GM23338 (cell line): Measurements from ENCODE around the gene ELAVL3. TPM values are rescaled to one million over a fixed set of nuclear protein-coding genes. Genes with fewer than 3 reads are reported as not detected.
A peak's percentile ranks its signal among the peaks of the same experiment; 100 is the strongest.

Source experiments
- ATAC-seq: fragments of 200-7000 bp; cut with Tn5 transposase; 3 replicates; pipeline ENCODE4 v1.9.1; 2020
- DNase-seq: peaks from one replicate; pipeline ENCODE4 v3.0.0-alpha.2; 2015; ENCODE audit warnings: low spot score
- H2AFZ ChIP-seq: fragments of 200-600 bp; sonication (generic); 2 replicates; pipeline ENCODE4 v1.8.0; 2016; ENCODE audit warnings: antibody characterized with exemption, mild to moderate bottlenecking, moderate library complexity
- H3F3A ChIP-seq: fragments of 200-600 bp; sonication (generic); replicated peaks from 2 replicates; pipeline ENCODE4 v1.8.0; 2017; ENCODE audit warnings: antibody characterized with exemption, mixed run types, low read depth
- H3K27ac ChIP-seq: fragments of 200-600 bp; sonication (generic); 2 replicates; pipeline ENCODE4 v1.6.1; 2016; ENCODE audit warnings: low read depth
- H3K27me3 ChIP-seq: fragments of 200-600 bp; sonication (generic); 2 replicates; pipeline ENCODE4 v1.8.0; 2016; ENCODE audit warnings: mild to moderate bottlenecking, mixed run types, moderate library complexity; ENCODE audit not compliant: insufficient read depth
- H3K36me3 ChIP-seq: fragments of 200-600 bp; sonication (generic); 2 replicates; pipeline ENCODE4 v1.8.0; 2016; ENCODE audit warnings: mild to moderate bottlenecking; ENCODE audit not compliant: insufficient read depth
- H3K4me1 ChIP-seq: fragments of 200-600 bp; sonication (generic); 2 replicates; pipeline ENCODE4 v1.8.0; 2016; ENCODE audit warnings: mild to moderate bottlenecking, moderate library complexity; ENCODE audit not compliant: insufficient read depth
- H3K4me2 ChIP-seq: fragments of 200-600 bp; sonication (generic); 2 replicates; pipeline ENCODE4 v1.7.1; 2017; ENCODE audit warnings: mixed run types
- H3K4me3 ChIP-seq: fragments of 200-600 bp; sonication (generic); 2 replicates; pipeline ENCODE4 v1.6.1; 2016; ENCODE audit warnings: mixed run types
- H3K79me2 ChIP-seq: fragments of 200-600 bp; sonication (generic); replicated peaks from 2 replicates; pipeline ENCODE4 v1.8.0; 2017; ENCODE audit warnings: mild to moderate bottlenecking; ENCODE audit not compliant: insufficient read depth
- H3K9me2 ChIP-seq: fragments of 200-600 bp; sonication (generic); 2 replicates; pipeline ENCODE4 v1.8.0; 2017; ENCODE audit not compliant: insufficient read depth
- H4K20me1 ChIP-seq: fragments of 200-600 bp; sonication (generic); replicated peaks from 2 replicates; pipeline ENCODE4 v1.8.0; 2017; ENCODE audit warnings: mild to moderate bottlenecking; ENCODE audit not compliant: insufficient read depth
- H3K27ac Mint-ChIP-seq: 2 replicates; pipeline ENCODE4 v1.8.0; 2020; ENCODE audit warnings: inconsistent platforms, mild to moderate bottlenecking, moderate library complexity, mixed read lengths
- H3K27me3 Mint-ChIP-seq: 3 replicates; pipeline ENCODE4 v1.8.0; 2022; ENCODE audit warnings: low read depth, mild to moderate bottlenecking, moderate library complexity, mixed read lengths, inconsistent platforms; ENCODE audit not compliant: insufficient read depth, poor library complexity
- H3K36me3 Mint-ChIP-seq: 3 replicates; pipeline ENCODE4 v1.8.0; 2021; ENCODE audit warnings: low read depth, mild to moderate bottlenecking, inconsistent platforms, moderate library complexity, mixed read lengths
- H3K4me1 Mint-ChIP-seq: 3 replicates; pipeline ENCODE4 v1.8.0; 2020; ENCODE audit warnings: mild to moderate bottlenecking, inconsistent platforms, mixed read lengths
- H3K4me3 Mint-ChIP-seq: 3 replicates; pipeline ENCODE4 v1.8.0; 2021; ENCODE audit warnings: moderate library complexity, mild to moderate bottlenecking, inconsistent platforms, mixed read lengths
- H3K9me3 Mint-ChIP-seq: 3 replicates; pipeline ENCODE4 v1.8.0; 2020; ENCODE audit warnings: moderate library complexity, mild to moderate bottlenecking, inconsistent platforms, mixed read lengths
- CREB1 ChIP-seq: fragments of 250-450 bp; sonication (Bioruptor Pico); IDR thresholded peaks from 2 replicates; pipeline ENCODE4 v1.5.0; 2020; ENCODE audit warnings: low read depth, mild to moderate bottlenecking, moderate library complexity
- EZH2 ChIP-seq: fragments of 200-600 bp; sonication (generic); IDR thresholded peaks from one replicate; pipeline ENCODE4 v1.8.0; 2017; ENCODE audit warnings: antibody characterized with exemption, mild to moderate bottlenecking, low read depth; ENCODE audit not compliant: unreplicated experiment
- POLR2AphosphoS5 ChIP-seq: IDR thresholded peaks from 2 replicates; pipeline ENCODE4 v1.6.1; 2016; ENCODE audit warnings: antibody characterized with exemption, low read depth
- ZNF114 ChIP-seq: fragments of 250-450 bp; sonication (Bioruptor Pico); IDR thresholded peaks from 2 replicates; pipeline ENCODE4 v1.5.0; 2020; ENCODE audit warnings: mild to moderate bottlenecking, moderate library complexity
- polyA plus RNA-seq: library from polyadenylated mRNA; unstranded; fragments of >200 nt; fragmentation: Nextera tagmentation; extraction: Ambion mirVana; gene quantifications from 2 replicates; pipeline ENCODE4 v1.2.1, GENCODE V29; 2016
- total RNA-seq: library from RNA; depleted of rRNA; stranded (reverse); fragments of >200 nt; shearing (Covaris generic); gene quantifications from 2 replicates; pipeline ENCODE4 v1.2.3, GENCODE V29; 2014
- TF ChIP-seq, protein P1 (sequence below): fragments of 250-450 bp; sonication (Bioruptor Pico); IDR thresholded peaks from 2 replicates; pipeline ENCODE4 v1.5.0; 2020; ENCODE audit warnings: mild to moderate bottlenecking, moderate library complexity
- TF ChIP-seq, protein P2 (sequence below): IDR thresholded peaks from one replicate; pipeline ENCODE4 v1.6.1; 2018; ENCODE audit warnings: antibody characterized with exemption; ENCODE audit not compliant: unreplicated experiment
- TF ChIP-seq, protein P3 (sequence below), 2 experiments: fragments of 200-600 bp in 1 of 2; sonication (generic) in 1 of 2; conservative IDR thresholded peaks; 2 replicates each; pipeline versions ENCODE4 v1.5.1 to v1.6.1; 2016 to 2017; ENCODE audit warnings: antibody characterized with exemption in 2 of 2, low read depth in 2 of 2, mild to moderate bottlenecking in 2 of 2, moderate library complexity in 1 of 2

Gene ELAVL3
- total and polyA plus RNA-seq, 2 experiments from 2014 or later, result 0.45 to 1.2 TPM

DNA sequence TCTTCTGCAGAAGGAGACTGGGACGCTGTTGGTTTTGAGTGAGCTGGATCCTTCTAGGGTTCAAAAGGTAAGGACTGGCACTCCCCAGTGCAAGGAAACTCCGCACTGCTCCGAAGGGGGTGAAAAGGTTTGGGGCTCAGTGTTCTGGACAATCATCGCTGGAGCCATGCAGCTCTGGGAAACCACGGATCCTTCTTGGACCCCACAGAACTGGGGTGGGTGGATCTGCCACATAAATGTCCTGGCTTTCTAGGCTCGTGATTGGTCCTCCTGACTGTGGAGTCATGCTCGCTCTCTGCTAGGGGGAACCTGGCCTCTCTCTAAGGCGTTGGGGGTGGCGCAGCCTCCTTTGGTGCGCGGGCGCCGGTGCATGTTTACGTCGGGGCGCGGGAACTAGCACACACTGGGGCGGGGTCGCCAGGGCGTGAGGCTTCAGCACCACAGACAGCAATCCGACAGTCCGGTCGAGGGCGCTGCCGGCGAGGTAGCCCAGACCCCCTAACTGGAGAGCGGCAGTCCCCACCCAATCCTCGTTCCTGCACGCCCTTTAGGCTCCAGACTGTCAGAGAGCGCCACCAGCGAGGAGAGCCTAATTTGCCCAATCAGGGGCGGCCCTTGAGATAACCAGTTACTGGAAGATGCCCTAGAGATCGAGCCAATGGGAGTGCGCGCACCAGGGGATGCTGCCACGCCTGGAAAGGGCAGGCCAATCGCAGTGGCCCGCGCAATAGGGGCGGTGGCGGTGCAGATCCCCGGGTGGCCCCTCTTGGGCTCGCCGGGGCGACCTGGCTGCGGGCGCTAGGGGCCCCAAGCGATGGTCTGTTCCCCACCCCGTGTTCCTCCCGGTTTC is 913 bp upstream of the ELAVL3 start:
- H3K27me3 ChIP-seq, result peaks cover 34% of the 10 kb centered on the region
- H3K4me3 Mint-ChIP-seq, result peak overlapping the region; percentile 64
- peak overlapping the region; percentile 74 for H2AFZ ChIP-seq
- H3K27ac ChIP-seq, result no peak overlapping the region
- no peaks in the 10 kb centered on the region for H3K79me2 ChIP-seq
- H3K27ac Mint-ChIP-seq, result no peak overlapping the region
- TF ChIP-seq, protein P1, sequence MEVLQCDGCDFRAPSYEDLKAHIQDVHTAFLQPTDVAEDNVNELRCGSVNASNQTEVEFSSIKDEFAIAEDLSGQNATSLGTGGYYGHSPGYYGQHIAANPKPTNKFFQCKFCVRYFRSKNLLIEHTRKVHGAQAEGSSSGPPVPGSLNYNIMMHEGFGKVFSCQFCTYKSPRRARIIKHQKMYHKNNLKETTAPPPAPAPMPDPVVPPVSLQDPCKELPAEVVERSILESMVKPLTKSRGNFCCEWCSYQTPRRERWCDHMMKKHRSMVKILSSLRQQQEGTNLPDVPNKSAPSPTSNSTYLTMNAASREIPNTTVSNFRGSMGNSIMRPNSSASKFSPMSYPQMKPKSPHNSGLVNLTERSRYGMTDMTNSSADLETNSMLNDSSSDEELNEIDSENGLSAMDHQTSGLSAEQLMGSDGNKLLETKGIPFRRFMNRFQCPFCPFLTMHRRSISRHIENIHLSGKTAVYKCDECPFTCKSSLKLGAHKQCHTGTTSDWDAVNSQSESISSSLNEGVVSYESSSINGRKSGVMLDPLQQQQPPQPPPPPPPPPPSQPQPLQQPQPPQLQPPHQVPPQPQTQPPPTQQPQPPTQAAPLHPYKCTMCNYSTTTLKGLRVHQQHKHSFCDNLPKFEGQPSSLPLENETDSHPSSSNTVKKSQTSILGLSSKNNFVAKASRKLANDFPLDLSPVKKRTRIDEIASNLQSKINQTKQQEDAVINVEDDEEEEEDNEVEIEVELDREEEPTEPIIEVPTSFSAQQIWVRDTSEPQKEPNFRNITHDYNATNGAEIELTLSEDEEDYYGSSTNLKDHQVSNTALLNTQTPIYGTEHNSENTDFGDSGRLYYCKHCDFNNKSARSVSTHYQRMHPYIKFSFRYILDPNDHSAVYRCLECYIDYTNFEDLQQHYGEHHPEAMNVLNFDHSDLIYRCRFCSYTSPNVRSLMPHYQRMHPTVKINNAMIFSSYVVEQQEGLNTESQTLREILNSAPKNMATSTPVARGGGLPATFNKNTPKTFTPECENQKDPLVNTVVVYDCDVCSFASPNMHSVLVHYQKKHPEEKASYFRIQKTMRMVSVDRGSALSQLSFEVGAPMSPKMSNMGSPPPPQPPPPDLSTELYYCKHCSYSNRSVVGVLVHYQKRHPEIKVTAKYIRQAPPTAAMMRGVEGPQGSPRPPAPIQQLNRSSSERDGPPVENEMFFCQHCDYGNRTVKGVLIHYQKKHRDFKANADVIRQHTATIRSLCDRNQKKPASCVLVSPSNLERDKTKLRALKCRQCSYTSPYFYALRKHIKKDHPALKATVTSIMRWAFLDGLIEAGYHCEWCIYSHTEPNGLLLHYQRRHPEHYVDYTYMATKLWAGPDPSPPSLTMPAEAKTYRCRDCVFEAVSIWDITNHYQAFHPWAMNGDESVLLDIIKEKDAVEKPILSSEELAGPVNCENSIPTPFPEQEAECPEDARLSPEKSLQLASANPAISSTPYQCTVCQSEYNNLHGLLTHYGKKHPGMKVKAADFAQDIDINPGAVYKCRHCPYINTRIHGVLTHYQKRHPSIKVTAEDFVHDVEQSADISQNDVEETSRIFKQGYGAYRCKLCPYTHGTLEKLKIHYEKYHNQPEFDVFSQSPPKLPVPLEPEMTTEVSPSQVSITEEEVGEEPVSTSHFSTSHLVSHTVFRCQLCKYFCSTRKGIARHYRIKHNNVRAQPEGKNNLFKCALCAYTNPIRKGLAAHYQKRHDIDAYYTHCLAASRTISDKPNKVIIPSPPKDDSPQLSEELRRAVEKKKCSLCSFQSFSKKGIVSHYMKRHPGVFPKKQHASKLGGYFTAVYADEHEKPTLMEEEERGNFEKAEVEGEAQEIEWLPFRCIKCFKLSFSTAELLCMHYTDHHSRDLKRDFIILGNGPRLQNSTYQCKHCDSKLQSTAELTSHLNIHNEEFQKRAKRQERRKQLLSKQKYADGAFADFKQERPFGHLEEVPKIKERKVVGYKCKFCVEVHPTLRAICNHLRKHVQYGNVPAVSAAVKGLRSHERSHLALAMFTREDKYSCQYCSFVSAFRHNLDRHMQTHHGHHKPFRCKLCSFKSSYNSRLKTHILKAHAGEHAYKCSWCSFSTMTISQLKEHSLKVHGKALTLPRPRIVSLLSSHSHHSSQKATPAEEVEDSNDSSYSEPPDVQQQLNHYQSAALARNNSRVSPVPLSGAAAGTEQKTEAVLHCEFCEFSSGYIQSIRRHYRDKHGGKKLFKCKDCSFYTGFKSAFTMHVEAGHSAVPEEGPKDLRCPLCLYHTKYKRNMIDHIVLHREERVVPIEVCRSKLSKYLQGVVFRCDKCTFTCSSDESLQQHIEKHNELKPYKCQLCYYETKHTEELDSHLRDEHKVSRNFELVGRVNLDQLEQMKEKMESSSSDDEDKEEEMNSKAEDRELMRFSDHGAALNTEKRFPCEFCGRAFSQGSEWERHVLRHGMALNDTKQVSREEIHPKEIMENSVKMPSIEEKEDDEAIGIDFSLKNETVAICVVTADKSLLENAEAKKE, result no peak
- TF ChIP-seq ZNF114 (CRISPR knock-in tag) (no peak), EZH2 (peak; percentile 2), CREB1 (CRISPR knock-in tag) (peak; percentile 38; the same call in 1 of the 2 replicates), POLR2AphosphoS5 (peak; percentile 29; the same call in 1 of the 2 replicates)
- TF ChIP-seq, protein P2, sequence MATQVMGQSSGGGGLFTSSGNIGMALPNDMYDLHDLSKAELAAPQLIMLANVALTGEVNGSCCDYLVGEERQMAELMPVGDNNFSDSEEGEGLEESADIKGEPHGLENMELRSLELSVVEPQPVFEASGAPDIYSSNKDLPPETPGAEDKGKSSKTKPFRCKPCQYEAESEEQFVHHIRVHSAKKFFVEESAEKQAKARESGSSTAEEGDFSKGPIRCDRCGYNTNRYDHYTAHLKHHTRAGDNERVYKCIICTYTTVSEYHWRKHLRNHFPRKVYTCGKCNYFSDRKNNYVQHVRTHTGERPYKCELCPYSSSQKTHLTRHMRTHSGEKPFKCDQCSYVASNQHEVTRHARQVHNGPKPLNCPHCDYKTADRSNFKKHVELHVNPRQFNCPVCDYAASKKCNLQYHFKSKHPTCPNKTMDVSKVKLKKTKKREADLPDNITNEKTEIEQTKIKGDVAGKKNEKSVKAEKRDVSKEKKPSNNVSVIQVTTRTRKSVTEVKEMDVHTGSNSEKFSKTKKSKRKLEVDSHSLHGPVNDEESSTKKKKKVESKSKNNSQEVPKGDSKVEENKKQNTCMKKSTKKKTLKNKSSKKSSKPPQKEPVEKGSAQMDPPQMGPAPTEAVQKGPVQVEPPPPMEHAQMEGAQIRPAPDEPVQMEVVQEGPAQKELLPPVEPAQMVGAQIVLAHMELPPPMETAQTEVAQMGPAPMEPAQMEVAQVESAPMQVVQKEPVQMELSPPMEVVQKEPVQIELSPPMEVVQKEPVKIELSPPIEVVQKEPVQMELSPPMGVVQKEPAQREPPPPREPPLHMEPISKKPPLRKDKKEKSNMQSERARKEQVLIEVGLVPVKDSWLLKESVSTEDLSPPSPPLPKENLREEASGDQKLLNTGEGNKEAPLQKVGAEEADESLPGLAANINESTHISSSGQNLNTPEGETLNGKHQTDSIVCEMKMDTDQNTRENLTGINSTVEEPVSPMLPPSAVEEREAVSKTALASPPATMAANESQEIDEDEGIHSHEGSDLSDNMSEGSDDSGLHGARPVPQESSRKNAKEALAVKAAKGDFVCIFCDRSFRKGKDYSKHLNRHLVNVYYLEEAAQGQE, result peak; percentile 87
- TF ChIP-seq, protein P3, sequence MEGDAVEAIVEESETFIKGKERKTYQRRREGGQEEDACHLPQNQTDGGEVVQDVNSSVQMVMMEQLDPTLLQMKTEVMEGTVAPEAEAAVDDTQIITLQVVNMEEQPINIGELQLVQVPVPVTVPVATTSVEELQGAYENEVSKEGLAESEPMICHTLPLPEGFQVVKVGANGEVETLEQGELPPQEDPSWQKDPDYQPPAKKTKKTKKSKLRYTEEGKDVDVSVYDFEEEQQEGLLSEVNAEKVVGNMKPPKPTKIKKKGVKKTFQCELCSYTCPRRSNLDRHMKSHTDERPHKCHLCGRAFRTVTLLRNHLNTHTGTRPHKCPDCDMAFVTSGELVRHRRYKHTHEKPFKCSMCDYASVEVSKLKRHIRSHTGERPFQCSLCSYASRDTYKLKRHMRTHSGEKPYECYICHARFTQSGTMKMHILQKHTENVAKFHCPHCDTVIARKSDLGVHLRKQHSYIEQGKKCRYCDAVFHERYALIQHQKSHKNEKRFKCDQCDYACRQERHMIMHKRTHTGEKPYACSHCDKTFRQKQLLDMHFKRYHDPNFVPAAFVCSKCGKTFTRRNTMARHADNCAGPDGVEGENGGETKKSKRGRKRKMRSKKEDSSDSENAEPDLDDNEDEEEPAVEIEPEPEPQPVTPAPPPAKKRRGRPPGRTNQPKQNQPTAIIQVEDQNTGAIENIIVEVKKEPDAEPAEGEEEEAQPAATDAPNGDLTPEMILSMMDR (conservative IDR thresholded peaks at IDR 0.05; ENCODE audit: low read depth in 2 of 2), result peak in 1 of 2 experiments; percentile 30; a peak in 1 of 4 replicates
- H3K4me1 Mint-ChIP-seq, result peaks cover 6% of the 10 kb centered on the region
- no peaks in the 10 kb centered on the region for H3K9me2 ChIP-seq
- H3K4me2 ChIP-seq, result peak overlapping the region; percentile 73
- peaks cover 52% of the 10 kb centered on the region for H3K27me3 Mint-ChIP-seq
- peak overlapping the region; percentile 50 for H3K4me3 ChIP-seq
- peak; percentile 95 for DNase-seq
- H3K36me3 ChIP-seq, result no peaks in the 10 kb centered on the region
- no peaks in the 10 kb centered on the region; the same call in 2 of the 3 replicates for H3K36me3 Mint-ChIP-seq
- peaks cover 8% of the 10 kb centered on the region for H3K4me1 ChIP-seq
- no peaks in the 10 kb centered on the region for H4K20me1 ChIP-seq
- H3F3A ChIP-seq, result peaks cover 16% of the 10 kb centered on the region
- ATAC-seq, result peak; percentile 65
- H3K9me3 Mint-ChIP-seq, result peaks cover 7% of the 10 kb centered on the region; the same call in 2 of the 3 replicates
